CD8-positive, alpha-beta memory T cell (primary cell): ENCODE measurements around the gene ATF7IP. TPM values are rescaled to one million over a fixed set of nuclear protein-coding genes. Genes with fewer than 3 reads are reported as not detected.
"Not testable (repeated sequence)": the region's sequence is repeated elsewhere in the genome, so short reads cannot be mapped to it uniquely, and the experiment has no call there.

ENCODE experiments used
- CTCF ChIA-PET: fragments of 350-600 bp; sonication (Branson Sonifier 250); formaldehyde crosslinking; loops from one replicate; lab custom pipeline; 2021; ENCODE audit warnings: antibody characterized with exemption; lab: Charles Lee
- POLR2A ChIA-PET: fragments of 350-600 bp; sonication (Branson Sonifier 250); formaldehyde crosslinking; loops from one replicate; lab custom pipeline; 2021; ENCODE audit warnings: antibody characterized with exemption; lab: Charles Lee
- DNase-seq, 5 donors: peaks; one replicate each; pipeline versions ENCODE4 v3.0.0 to v3.0.0-alpha.2; 2020 to 2022; ENCODE audit warnings: mixed read lengths in 1 of 5
- H3K27ac ChIP-seq: one replicate; pipeline ENCODE4 v1.7.0; 2013; ENCODE audit warnings: low read depth, mild to moderate bottlenecking, low read length, moderate library complexity
- H3K27me3 ChIP-seq: 2 replicates; pipeline ENCODE4 v1.7.0; 2013; ENCODE audit warnings: low read length, mild to moderate bottlenecking; ENCODE audit not compliant: insufficient read depth, poor library complexity, severe bottlenecking
- H3K36me3 ChIP-seq: 2 replicates; pipeline ENCODE4 v1.7.0; 2013; ENCODE audit warnings: mild to moderate bottlenecking, low read length, moderate library complexity; ENCODE audit not compliant: insufficient read depth
- H3K4me1 ChIP-seq: 2 replicates; pipeline ENCODE4 v1.7.0; 2013; ENCODE audit warnings: mild to moderate bottlenecking, low read length, moderate library complexity; ENCODE audit not compliant: insufficient read depth
- H3K4me3 ChIP-seq: 2 replicates; pipeline ENCODE4 v1.7.0; 2013; ENCODE audit warnings: mild to moderate bottlenecking, low read length
- H3K9me3 ChIP-seq: 2 replicates; pipeline ENCODE4 v1.7.0; 2013; ENCODE audit warnings: mild to moderate bottlenecking, low read length
- H3K27ac Mint-ChIP-seq, 8 donors: one replicate each; pipeline ENCODE4 v1.8.0; 2020 to 2021; ENCODE audit warnings: mixed read lengths in 8 of 8, mild to moderate bottlenecking in 6 of 8, inconsistent platforms in 3 of 8, moderate library complexity in 3 of 8
- H3K27me3 Mint-ChIP-seq, 2 donors: one replicate each; pipeline ENCODE4 v1.8.0; 2020 to 2021; ENCODE audit warnings: mixed read lengths in 2 of 2, mild to moderate bottlenecking in 1 of 2, moderate library complexity in 1 of 2
- H3K36me3 Mint-ChIP-seq, 3 donors: one replicate each; pipeline ENCODE4 v1.8.0; 2020 to 2021; ENCODE audit warnings: mixed read lengths in 3 of 3, inconsistent platforms in 1 of 3, mild to moderate bottlenecking in 1 of 3
- H3K4me1 Mint-ChIP-seq, 3 donors: one replicate each; pipeline ENCODE4 v1.8.0; 2020 to 2021; ENCODE audit warnings: mixed read lengths in 3 of 3, inconsistent platforms in 1 of 3, mild to moderate bottlenecking in 1 of 3
- H3K4me3 Mint-ChIP-seq, 7 donors: one replicate each; pipeline ENCODE4 v1.8.0; 2020 to 2021; ENCODE audit warnings: mixed read lengths in 7 of 7, mild to moderate bottlenecking in 6 of 7, moderate library complexity in 4 of 7, inconsistent platforms in 2 of 7
- H3K9me3 Mint-ChIP-seq, 5 donors: one replicate each; pipeline ENCODE4 v1.8.0; 2020 to 2022; ENCODE audit warnings: mixed read lengths in 5 of 5, mild to moderate bottlenecking in 3 of 5, moderate library complexity in 2 of 5, inconsistent platforms in 1 of 5
- polyA plus RNA-seq: library from polyadenylated mRNA; unstranded; fragments of 300-500 nt; fragmentation: Illumina TruSeq; gene quantifications from one replicate; pipeline ENCODE4 v1.2.3, GENCODE V29; 2021
- total RNA-seq, 2 experiments: library from RNA; stranded (reverse); gene quantifications; one replicate each; pipeline ENCODE4 v1.2.3, GENCODE V29; 2021

The ATF7IP gene
- total RNA-seq (10 to 100 TPM; 84.4 to 94.4 TPM), polyA plus RNA-seq (80.6 TPM)

- ChIA-PET CTCF (interaction anchor here (0.7 to 3.2 kb wide), 42 partner anchors 9 to 438 kb away, joined by 3 to 67 read pairs (median 4); partner anchors contain the start of genes C12orf60 and WBP11), POLR2A (interaction anchor here (0.5 to 2.2 kb wide), 20 partner anchors 21 to 405 kb away, joined by 3 to 84 read pairs (median 7); a partner anchor contains a TSS)
- Mint-ChIP-seq H3K4me1 (peaks cover 38 to 57% (median 56%) of the 10 kb centered on the region in 3 donors), H3K9me3 (peaks cover 0 to 12% (median 6%) of the 10 kb centered on the region in 5 donors), H3K4me3 (peak within 1 kb of the TSS; percentile 85 to 94 (median 88)), H3K36me3 (peaks cover 0 to 36% (median 7%) of the 10 kb centered on the region in 3 donors), H3K27me3 (peaks cover 0 to 4% of the 10 kb centered on the region in 2 donors), H3K27ac (peak within 1 kb of the TSS; percentile 88 to 98 (median 94))
- H3K4me1 ChIP-seq, result peaks cover 36% of the 10 kb centered on the region
- H3K27me3 ChIP-seq, result no peaks in the 10 kb centered on the region
- H3K27ac ChIP-seq, result peak within 1 kb of the TSS; percentile 79
- peak within 1 kb of the TSS; percentile 76 for H3K4me3 ChIP-seq
- peaks cover 3% of the 10 kb centered on the region for H3K36me3 ChIP-seq
- peak; percentile 90 to 98 (median 96) for DNase-seq
- no peaks in the 10 kb centered on the region for H3K9me3 ChIP-seq
These were observed at the start of gene ATF7IP for GRCh38 chr12:14365294-14366208. TSS of gene ATF7IP (plus strand) at chr12:14365682. CDS start at chr12:14423916, 58,234 bp downstream.

GRCh38 chr12:14317362-14318146, 47.9 kb upstream of the ATF7IP start:
- ChIA-PET POLR2A (no interaction called here), CTCF (no interaction called here)
- Mint-ChIP-seq H3K9me3 (no peaks in the 10 kb centered on the region), H3K36me3 (no peaks in the 10 kb centered on the region), H3K4me1 (no peaks in the 10 kb centered on the region), H3K27me3 (peaks cover 0 to 2% of the 10 kb centered on the region in 2 donors), H3K27ac (no peak overlapping the region), H3K4me3 (no peak overlapping the region)
- no peaks in the 10 kb centered on the region for H3K9me3 ChIP-seq
- no peaks in the 10 kb centered on the region for H3K36me3 ChIP-seq
- no peak overlapping the region for H3K4me3 ChIP-seq
- no peaks in the 10 kb centered on the region for H3K4me1 ChIP-seq
- DNase-seq, result no peak
- H3K27ac ChIP-seq, result no peak overlapping the region
- no peaks in the 10 kb centered on the region for H3K27me3 ChIP-seq

- H3K4me3 ChIP-seq, H3K27me3 Mint-ChIP-seq, H3K9me3 Mint-ChIP-seq, H3K27ac ChIP-seq, DNase-seq, H3K36me3 ChIP-seq, H3K27ac Mint-ChIP-seq, H3K4me1 ChIP-seq, POLR2A ChIA-PET, H3K36me3 Mint-ChIP-seq, H3K27me3 ChIP-seq, H3K4me3 Mint-ChIP-seq, H3K9me3 ChIP-seq, H3K4me1 Mint-ChIP-seq: not testable (repeated sequence)
- CTCF ChIA-PET, result interaction anchor here (1.0 kb wide), 1 partner anchor 82 kb away, joined by 3 read pairs; no protein-coding TSS in a partner anchor
These were observed 45.6 kb upstream of the ATF7IP start for GRCh38 chr12:14319704-14320427.

GRCh38 chr12:14322403-14322802, 43.1 kb upstream of the ATF7IP start:
- Mint-ChIP-seq H3K36me3 (no peaks in the 10 kb centered on the region), H3K27ac (no peak overlapping the region), H3K27me3 (peaks cover 0 to 1% of the 10 kb centered on the region in 2 donors), H3K4me3 (no peak overlapping the region), H3K4me1 (no peaks in the 10 kb centered on the region), H3K9me3 (no peaks in the 10 kb centered on the region)
- no peaks in the 10 kb centered on the region for H3K4me1 ChIP-seq
- no peak for DNase-seq
- no peak overlapping the region for H3K4me3 ChIP-seq
- POLR2A ChIA-PET, result no interaction called here
- H3K27ac ChIP-seq, result no peak overlapping the region
- H3K9me3 ChIP-seq, result no peaks in the 10 kb centered on the region
- no peaks in the 10 kb centered on the region for H3K27me3 ChIP-seq
- H3K36me3 ChIP-seq, result no peaks in the 10 kb centered on the region
- CTCF ChIA-PET, result no interaction called here

GRCh38 chr12:14325716-14326343, 39.7 kb upstream of the ATF7IP start:
- Mint-ChIP-seq H3K27ac (no peak overlapping the region), H3K36me3 (peaks cover 0 to 2% (median 0%) of the 10 kb centered on the region in 3 donors), H3K27me3 (peaks cover 0 to 1% of the 10 kb centered on the region in 2 donors), H3K4me3 (no peak overlapping the region), H3K4me1 (no peaks in the 10 kb centered on the region), H3K9me3 (peaks cover 0 to under 1% (median 0%) of the 10 kb centered on the region in 5 donors)
- POLR2A ChIA-PET, result no interaction called here
- no peaks in the 10 kb centered on the region for H3K9me3 ChIP-seq
- DNase-seq, result no peak
- H3K4me1 ChIP-seq, result no peaks in the 10 kb centered on the region
- no peak overlapping the region for H3K27ac ChIP-seq
- CTCF ChIA-PET, result interaction anchor here (0.7 kb wide), 1 partner anchor 1729 kb away, joined by 3 read pairs; no protein-coding TSS in a partner anchor
- no peaks in the 10 kb centered on the region for H3K27me3 ChIP-seq
- no peaks in the 10 kb centered on the region for H3K36me3 ChIP-seq
- H3K4me3 ChIP-seq, result no peak overlapping the region

GRCh38 chr12:14326699-14327098, 38.8 kb upstream of the ATF7IP start:
- H3K4me1 ChIP-seq, result no peaks in the 10 kb centered on the region
- H3K36me3 ChIP-seq, result no peaks in the 10 kb centered on the region
- Mint-ChIP-seq H3K4me3 (no peak overlapping the region), H3K4me1 (no peaks in the 10 kb centered on the region), H3K27ac (no peak overlapping the region), H3K27me3 (peaks cover 0 to 1% of the 10 kb centered on the region in 2 donors), H3K36me3 (peaks cover 0 to 6% (median 0%) of the 10 kb centered on the region in 3 donors), H3K9me3 (peaks cover under 1 to 3% (median under 1%) of the 10 kb centered on the region in 5 donors)
- H3K27ac ChIP-seq, result no peak overlapping the region
- ChIA-PET CTCF (interaction anchor here (0.7 kb wide), 1 partner anchor 90 kb away, joined by 3 read pairs; no protein-coding TSS in a partner anchor), POLR2A (no interaction called here)
- no peaks in the 10 kb centered on the region for H3K27me3 ChIP-seq
- DNase-seq, result no peak
- H3K4me3 ChIP-seq, result no peak overlapping the region
- no peaks in the 10 kb centered on the region for H3K9me3 ChIP-seq

GRCh38 chr12:14327711-14328110, 37.8 kb upstream of the ATF7IP start:
- CTCF ChIA-PET, result no interaction called here
- Mint-ChIP-seq H3K36me3 (peaks cover 0 to 16% (median 2%) of the 10 kb centered on the region in 3 donors), H3K4me3 (no peak overlapping the region), H3K9me3 (peaks cover 5 to 13% (median 9%) of the 10 kb centered on the region in 5 donors), H3K4me1 (no peaks in the 10 kb centered on the region), H3K27ac (no peak overlapping the region), H3K27me3 (peaks cover 0 to 1% of the 10 kb centered on the region in 2 donors)
- Histone ChIP-seq H3K9me3 (no peaks in the 10 kb centered on the region), H3K27ac (no peak overlapping the region), H3K4me3 (no peak overlapping the region), H3K36me3 (no peaks in the 10 kb centered on the region), H3K27me3 (no peaks in the 10 kb centered on the region), H3K4me1 (no peaks in the 10 kb centered on the region)
- no peak for DNase-seq
- POLR2A ChIA-PET, result no interaction called here
